Keratinocyte (primary cell): Measurements from ENCODE around the gene PCGF3. TPM values are rescaled to one million over a fixed set of nuclear protein-coding genes. Genes with fewer than 3 reads are reported as not detected.

ENCODE experiments used
- DNase-seq: peaks from one replicate; pipeline ENCODE4 v3.0.0-alpha.2; 2011; ENCODE audit warnings: low read depth, missing footprints, low spot score
- FAIRE-seq: peaks from 2 replicates; lab custom pipeline; 2011; peaks lifted over from hg19 to GRCh38; lab: Jason Lieb, UNC
- H2AFZ ChIP-seq: 2 replicates; pipeline ENCODE4 v1.6.0; 2012; ENCODE audit warnings: low read length, control low read depth, inconsistent platforms; ENCODE audit not compliant: control insufficient read depth
- H3K27ac ChIP-seq: 2 replicates; pipeline ENCODE4 v1.5.1; 2011; ENCODE audit warnings: low read length; ENCODE audit not compliant: control insufficient read depth, insufficient read depth
- H3K27me3 ChIP-seq: 3 replicates; pipeline ENCODE4 v1.6.0; 2011; ENCODE audit warnings: low read length; ENCODE audit not compliant: control insufficient read depth, insufficient read depth; ENCODE audit errors: extremely low read depth
- H3K36me3 ChIP-seq, 2 experiments: 2 replicates in 1 of 2; 3 replicates in 1 of 2; pipeline ENCODE4 v1.5.1; 2011; ENCODE audit warnings: low read length in 2 of 2, mild to moderate bottlenecking in 1 of 2; ENCODE audit not compliant: control insufficient read depth in 2 of 2, insufficient read depth in 2 of 2; ENCODE audit errors: extremely low read depth in 1 of 2
- H3K4me1 ChIP-seq: 3 replicates; pipeline ENCODE4 v1.5.1; 2011; ENCODE audit warnings: low read length; ENCODE audit not compliant: control insufficient read depth, insufficient read depth; ENCODE audit errors: extremely low read depth
- H3K4me2 ChIP-seq: 3 replicates; pipeline ENCODE4 v1.6.0; 2011; ENCODE audit warnings: low read depth, low read length; ENCODE audit not compliant: control insufficient read depth, insufficient read depth; ENCODE audit errors: extremely low read depth
- H3K4me3 ChIP-seq, 3 experiments: fragments of 200-600 bp in 1 of 3; sonication (generic) in 1 of 3; 2 replicates in 2 of 3; 3 replicates in 1 of 3; pipeline ENCODE4 v1.5.1; 2011 to 2016; ENCODE audit warnings: low read length in 3 of 3, mild to moderate bottlenecking in 3 of 3, control low read depth in 2 of 3, inconsistent platforms in 1 of 3, low read depth in 1 of 3, mixed read lengths in 1 of 3, mixed run types in 1 of 3, moderate library complexity in 1 of 3; ENCODE audit not compliant: control insufficient read depth in 2 of 3, insufficient read depth in 2 of 3; ENCODE audit errors: extremely low read depth in 1 of 3
- H3K79me2 ChIP-seq: 2 replicates; pipeline ENCODE4 v1.6.0; 2012; ENCODE audit warnings: low read length; ENCODE audit not compliant: control insufficient read depth, insufficient read depth
- H3K9ac ChIP-seq: 3 replicates; pipeline ENCODE4 v1.6.0; 2011; ENCODE audit warnings: low read length; ENCODE audit not compliant: control insufficient read depth, insufficient read depth; ENCODE audit errors: extremely low read depth
- H3K9me1 ChIP-seq: 3 replicates; pipeline ENCODE4 v1.6.0; 2011; ENCODE audit warnings: low read length; ENCODE audit not compliant: control insufficient read depth, insufficient read depth; ENCODE audit errors: extremely low read depth
- H3K9me3 ChIP-seq: 2 replicates; pipeline ENCODE4 v1.5.1; 2012; ENCODE audit warnings: low read depth, low read length; ENCODE audit not compliant: control insufficient read depth
- H4K20me1 ChIP-seq: 3 replicates; pipeline ENCODE4 v1.6.0; 2011; ENCODE audit warnings: low read length; ENCODE audit not compliant: control insufficient read depth, insufficient read depth; ENCODE audit errors: extremely low read depth
- CTCF ChIP-seq, 3 experiments: IDR thresholded peaks in 1 of 3; conservative IDR thresholded peaks in 1 of 3; optimal IDR thresholded peaks in 1 of 3; 2 replicates in 2 of 3; 3 replicates in 1 of 3; pipeline versions ENCODE3 to v1.5.1; 2011; ENCODE audit warnings: low read length in 3 of 3, mild to moderate bottlenecking in 3 of 3, moderate library complexity in 2 of 3, control low read depth in 1 of 3, inconsistent platforms in 1 of 3; ENCODE audit not compliant: insufficient read depth in 2 of 3; ENCODE audit errors: extremely low read depth in 1 of 3
- EZH2 ChIP-seq: IDR thresholded peaks from one replicate; pipeline ENCODE4 v1.6.1; 2012; ENCODE audit warnings: inconsistent platforms, mild to moderate bottlenecking, low read length, moderate library complexity
- dilution Hi-C: fragments of 300-500 bp; cut with MboI; formaldehyde crosslinking; loops from one replicate; pipeline ENCODE4 v1.7.0; 2020; ENCODE audit warnings: low sequenced_read_pairs; ENCODE audit not compliant: extremely low pct_ligation_motif_present
- polyA plus RNA-seq, 5 experiments: library from polyadenylated mRNA; depleted of rRNA in 3 of 5; stranded (reverse) in 3 of 5; stranded (forward) in 1 of 5; unstranded in 1 of 5; fragments of >200 nt; gene quantifications; 1 replicate in 1 of 5; 2 replicates in 3 of 5; 3 replicates in 1 of 5; pipeline versions ENCODE4 v1.2.1 to v1.2.3, GENCODE V29; 2011 to 2012; ENCODE audit warnings: missing spikeins in 2 of 5, low read depth in 1 of 5, low replicate concordance in 1 of 5

PCGF3 gene
- polyA plus RNA-seq, 1 donor (not counting 4 experiments of a cell fraction or from before 2014, with no cell fraction given), result 40.1 TPM

GRCh38 chr4:679104-679481, 26.5 kb upstream of the PCGF3 start:
- dilution Hi-C loops, result no loop called here
- H3K36me3 ChIP-seq, result no peaks in the 10 kb centered on the region
- no peaks in the 10 kb centered on the region for H3K9me3 ChIP-seq
- no peak overlapping the region for H2AFZ ChIP-seq
- H3K9ac ChIP-seq, result no peak overlapping the region
- TF ChIP-seq CTCF (optimal IDR thresholded peaks at IDR 0.05 in 1 of 3, IDR thresholded peaks at IDR 0.05 in 1 of 3, conservative IDR thresholded peaks at IDR 0.05 in 1 of 3; ENCODE audit: extremely low read depth in 1 of 3, insufficient read depth in 2 of 3, low read length in 3 of 3) (no peak), EZH2 (no peak)
- H3K27ac ChIP-seq, result no peak overlapping the region
- peaks cover 23% of the 10 kb centered on the region for H3K4me1 ChIP-seq
- peaks cover 4% of the 10 kb centered on the region for H4K20me1 ChIP-seq
- peaks cover 11% of the 10 kb centered on the region for H3K79me2 ChIP-seq
- DNase-seq (no peak), FAIRE-seq (no peak)
- no peak overlapping the region for H3K4me3 ChIP-seq
- no peak overlapping the region for H3K4me2 ChIP-seq
- H3K27me3 ChIP-seq, result peaks cover 12% of the 10 kb centered on the region
- no peaks in the 10 kb centered on the region for H3K9me1 ChIP-seq

GRCh38 chr4:679629-680028, 26.0 kb upstream of the PCGF3 start:
- no peak for FAIRE-seq

More at GRCh38 chr4:679629-680028, 26.0 kb upstream of the PCGF3 start:
- no peak overlapping the region for H3K4me2 ChIP-seq
- H3K9ac ChIP-seq, result no peak overlapping the region
- peaks cover 23% of the 10 kb centered on the region for H3K4me1 ChIP-seq
- no peak overlapping the region for H2AFZ ChIP-seq
- no peak for TF ChIP-seq EZH2
- TF ChIP-seq CTCF (optimal IDR thresholded peaks at IDR 0.05 in 1 of 3, IDR thresholded peaks at IDR 0.05 in 1 of 3, conservative IDR thresholded peaks at IDR 0.05 in 1 of 3; ENCODE audit: extremely low read depth in 1 of 3, insufficient read depth in 2 of 3, low read length in 3 of 3), result no peak
- dilution Hi-C loops, result no loop called here
- H3K27ac ChIP-seq, result no peak overlapping the region
- H3K9me3 ChIP-seq, result no peaks in the 10 kb centered on the region
- peaks cover 4% of the 10 kb centered on the region for H4K20me1 ChIP-seq
- no peak overlapping the region for H3K4me3 ChIP-seq
- peaks cover 12% of the 10 kb centered on the region for H3K27me3 ChIP-seq
- no peak for DNase-seq
- H3K9me1 ChIP-seq, result no peaks in the 10 kb centered on the region
- H3K79me2 ChIP-seq, result peaks cover 9% of the 10 kb centered on the region
- no peaks in the 10 kb centered on the region for H3K36me3 ChIP-seq
